Amygdala (tissue), 56 donors: ENCODE data around the gene TMEM218.
"Not testable (repeated sequence)": the region's sequence is repeated elsewhere in the genome, so short reads cannot be mapped to it uniquely, and the experiment has no call there.

ENCODE experiments used
- DNase-seq, 56 donors: peaks; one replicate each; lab custom pipeline; 2025; lab: John Stamatoyannopoulos, UW

The TMEM218 gene

DNA sequence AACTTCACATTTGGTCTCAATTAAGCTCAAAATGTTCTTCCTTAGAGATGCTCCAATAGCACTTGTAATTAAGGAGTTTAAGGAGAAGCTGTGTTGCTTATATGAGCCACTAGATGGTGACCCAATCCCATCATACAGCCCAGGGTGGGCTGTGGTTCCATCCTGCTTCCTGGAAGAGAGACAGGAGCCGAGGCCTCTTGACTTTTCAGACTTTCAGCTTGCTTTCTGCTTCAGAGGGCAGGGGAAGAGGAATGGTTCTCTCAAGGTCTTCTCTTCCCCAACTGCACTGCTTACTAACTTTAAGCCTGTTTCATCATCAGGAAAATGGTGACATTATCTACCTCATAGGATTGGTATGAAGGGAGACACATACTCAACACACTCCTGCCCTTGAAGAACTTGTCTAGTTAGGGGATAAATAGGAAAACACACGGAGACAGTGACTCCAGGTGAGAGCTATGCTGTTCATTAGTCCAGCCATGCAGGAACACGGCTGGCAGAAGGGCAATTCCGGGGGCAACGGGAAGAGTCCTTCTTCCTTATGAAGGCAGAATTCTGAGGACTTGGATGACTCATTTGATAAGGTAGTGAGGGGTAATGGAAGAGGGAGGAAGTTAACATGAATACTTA lies 20.1 kb downstream of the TMEM218 start:
- DNase-seq: peak in 11 of 56 donors; percentile 9 to 58 (median 17)

GRCh38 chr11:125090816-125091215 lies 20.6 kb downstream of the TMEM218 start:
- DNase-seq: no peak

- not testable (repeated sequence) for DNase-seq
Observed at GRCh38 chr11:125090151-125090550, 21.3 kb downstream of the TMEM218 start.

DNA sequence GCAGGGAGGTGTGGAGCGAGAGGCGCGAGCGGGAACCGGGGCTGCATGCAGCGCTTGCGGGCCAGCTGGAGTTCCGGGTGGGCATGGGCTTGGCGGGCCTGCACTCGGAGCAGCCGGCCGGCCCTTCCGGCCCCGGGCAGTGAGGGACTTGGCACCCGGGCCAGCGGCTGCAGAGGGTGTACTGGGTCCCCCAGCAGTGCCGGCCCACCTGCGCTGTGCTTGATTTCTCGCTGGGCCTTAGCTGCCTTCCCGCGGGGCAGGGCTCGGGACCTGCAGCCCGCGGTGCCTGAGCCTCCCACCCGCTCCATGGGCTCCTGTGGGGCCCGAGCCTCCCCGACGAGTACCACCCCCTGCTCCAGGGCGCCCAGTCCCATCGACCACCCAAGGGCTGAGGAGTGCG lies 21.9 kb downstream of the TMEM218 start:
- not testable (repeated sequence) for DNase-seq

DNA sequence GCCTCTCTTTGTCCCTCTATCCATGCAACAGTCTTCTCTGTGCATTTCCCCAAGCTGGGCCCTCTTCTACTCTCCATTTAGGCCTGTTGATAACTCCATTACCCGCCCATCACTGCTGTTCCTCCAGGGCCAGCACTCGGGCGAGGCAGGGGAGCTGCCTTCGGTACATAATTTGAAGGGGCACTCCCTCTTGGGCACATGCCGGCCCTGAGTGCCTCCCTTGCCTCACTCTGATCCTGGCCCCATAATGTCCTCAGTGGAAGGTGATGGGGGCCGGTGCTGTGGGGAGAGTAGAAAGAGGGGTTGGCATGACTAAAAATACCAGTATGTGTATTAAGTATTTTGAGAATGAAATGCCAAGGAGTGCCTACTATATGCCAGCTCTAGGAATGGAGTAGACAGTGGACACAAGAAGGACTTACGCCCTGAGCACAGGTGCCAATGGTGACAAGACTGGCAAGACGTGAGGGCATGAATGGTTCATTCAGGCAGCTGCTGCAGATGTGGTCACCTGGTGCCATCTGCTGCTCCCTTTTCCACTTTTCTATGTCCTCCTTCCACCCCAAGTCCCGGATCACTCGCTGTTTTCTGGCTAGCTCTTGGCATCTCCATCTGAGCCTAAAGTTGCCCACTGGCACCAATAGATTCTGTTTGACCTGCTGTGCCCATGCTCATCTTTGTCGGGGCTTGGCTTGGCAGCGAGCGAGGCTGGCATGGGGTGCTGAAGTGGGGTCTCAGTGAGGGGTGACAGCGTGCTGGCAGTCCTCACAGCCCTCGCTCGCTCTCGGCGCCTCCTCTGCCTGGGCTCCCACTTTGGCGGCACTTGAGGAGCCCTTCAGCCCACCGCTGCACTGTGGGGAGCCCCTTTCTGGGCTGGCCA lies 22.6 kb downstream of the TMEM218 start:
- no peak for DNase-seq

- DNase-seq: no peak
Observed at GRCh38 chr11:125088123-125088522, 23.3 kb downstream of the TMEM218 start.

GRCh38 chr11:125086633-125087296 lies 24.7 kb downstream of the TMEM218 start:
- DNase-seq: no peak

DNA sequence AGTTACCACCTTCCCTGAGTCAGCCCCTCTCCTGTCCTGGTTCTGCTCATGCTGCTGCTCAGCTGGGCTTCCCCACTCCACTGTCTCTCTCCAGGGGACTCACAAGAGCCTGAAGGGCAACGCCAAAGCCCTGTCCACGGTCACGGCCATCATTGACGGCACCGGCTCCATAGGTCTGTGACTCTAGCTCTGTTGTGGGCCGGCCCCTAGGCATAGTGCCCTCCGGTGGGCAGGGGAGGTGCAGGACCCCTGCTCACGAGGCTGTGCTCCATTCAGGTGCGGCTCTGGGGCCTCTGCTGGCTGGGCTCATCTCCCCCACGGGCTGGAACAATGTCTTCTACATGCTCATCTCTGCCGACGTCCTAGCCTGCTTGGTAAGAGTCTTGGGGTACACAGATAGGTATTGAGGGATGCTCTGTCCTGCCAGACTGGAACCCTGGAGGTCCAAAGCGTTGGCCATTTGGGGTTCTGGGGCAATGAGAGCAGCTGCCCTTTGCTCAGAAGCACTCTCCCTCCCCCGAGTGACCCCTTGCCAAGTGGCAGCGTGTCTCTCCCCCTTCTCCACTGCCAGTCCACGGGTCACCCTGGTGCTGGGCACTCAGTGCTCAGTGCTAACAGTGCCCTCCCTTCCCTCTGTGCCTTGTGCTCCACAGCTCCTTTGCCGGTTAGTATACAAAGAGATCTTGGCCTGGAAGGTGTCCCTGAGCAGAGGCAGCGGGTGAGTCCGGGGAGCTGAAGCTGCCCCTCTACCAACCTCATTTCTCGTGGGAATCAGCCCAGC lies 25.9 kb downstream of the TMEM218 start:
- DNase-seq: no peak

DNA sequence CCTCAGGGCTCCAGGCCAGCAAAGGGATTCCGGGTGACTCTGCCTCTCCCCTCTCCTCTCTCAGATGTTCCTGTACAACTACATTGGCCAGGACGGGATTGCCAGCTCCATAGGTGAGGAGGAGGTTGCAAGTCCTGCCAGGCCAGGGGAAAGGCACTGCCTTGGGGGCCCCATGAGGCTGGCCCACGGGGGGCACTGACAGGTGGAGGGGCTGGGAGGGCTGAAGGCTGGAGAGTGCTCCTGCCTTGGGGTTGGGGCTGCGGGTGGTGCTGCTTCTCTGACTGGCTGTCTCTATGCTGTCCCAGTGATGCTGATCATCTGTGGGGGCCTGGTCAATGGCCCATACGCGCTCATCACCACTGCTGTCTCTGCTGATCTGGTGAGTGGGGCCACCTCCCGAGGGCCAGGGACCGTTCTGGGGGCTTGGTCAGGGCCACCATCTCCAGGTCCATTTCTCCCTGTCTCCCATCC lies 26.6 kb downstream of the TMEM218 start:
- no peak for DNase-seq

DNA sequence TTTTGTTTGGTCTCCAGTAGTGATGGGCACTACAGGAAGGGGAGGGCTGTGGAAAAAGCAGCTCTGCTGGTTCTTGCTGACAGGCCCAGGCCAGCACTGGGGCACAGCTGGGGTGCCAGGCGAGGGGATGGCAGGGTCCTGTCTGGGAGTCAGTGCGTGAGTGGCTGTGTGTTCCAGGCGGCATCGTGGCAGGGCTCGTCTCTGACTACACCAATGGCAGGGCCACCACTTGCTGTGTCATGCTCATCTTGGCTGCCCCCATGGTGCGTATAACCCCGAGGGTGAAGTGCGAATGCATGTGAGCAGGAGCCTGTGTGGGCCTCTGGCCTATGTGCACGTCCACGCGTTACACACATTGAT lies 27.4 kb downstream of the TMEM218 start:
- no peak for DNase-seq

DNA sequence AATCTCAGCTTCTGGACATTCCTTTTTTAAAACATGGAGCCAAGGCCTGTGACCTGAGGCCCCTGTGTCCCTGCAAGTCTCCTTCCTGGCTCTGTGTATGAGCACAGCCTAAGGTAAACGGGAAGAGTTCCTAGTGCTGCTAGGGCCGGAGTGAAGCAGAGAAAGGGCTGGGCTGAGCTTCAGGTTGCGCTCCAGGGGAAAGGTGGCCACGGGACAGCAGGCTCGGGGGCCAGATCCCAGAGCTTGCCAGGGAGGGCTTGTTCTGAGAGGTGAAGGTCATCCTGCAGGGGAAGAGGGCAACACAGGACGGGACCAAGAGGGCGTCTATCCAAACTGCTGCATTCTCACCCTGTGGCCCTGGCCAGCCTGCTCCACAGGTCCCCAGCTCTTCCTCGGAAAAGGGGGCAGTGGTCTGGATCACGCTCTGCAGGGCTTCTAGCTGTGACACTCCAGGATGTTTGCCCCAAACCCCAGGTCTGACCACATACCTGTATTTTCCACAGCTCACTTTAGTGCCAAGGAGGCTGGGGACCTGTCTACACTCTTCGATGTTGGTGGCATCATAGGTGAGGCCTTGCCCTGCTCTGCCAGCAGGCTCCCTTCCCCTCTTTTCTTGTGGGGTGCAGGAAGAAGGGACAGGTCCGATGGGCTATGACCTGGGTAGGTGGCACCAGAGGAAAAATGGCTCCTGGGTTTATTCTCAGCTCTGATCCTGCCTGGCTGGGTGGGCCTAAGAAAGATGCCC lies 27.9 kb downstream of the TMEM218 start:
- no peak for DNase-seq

DNA sequence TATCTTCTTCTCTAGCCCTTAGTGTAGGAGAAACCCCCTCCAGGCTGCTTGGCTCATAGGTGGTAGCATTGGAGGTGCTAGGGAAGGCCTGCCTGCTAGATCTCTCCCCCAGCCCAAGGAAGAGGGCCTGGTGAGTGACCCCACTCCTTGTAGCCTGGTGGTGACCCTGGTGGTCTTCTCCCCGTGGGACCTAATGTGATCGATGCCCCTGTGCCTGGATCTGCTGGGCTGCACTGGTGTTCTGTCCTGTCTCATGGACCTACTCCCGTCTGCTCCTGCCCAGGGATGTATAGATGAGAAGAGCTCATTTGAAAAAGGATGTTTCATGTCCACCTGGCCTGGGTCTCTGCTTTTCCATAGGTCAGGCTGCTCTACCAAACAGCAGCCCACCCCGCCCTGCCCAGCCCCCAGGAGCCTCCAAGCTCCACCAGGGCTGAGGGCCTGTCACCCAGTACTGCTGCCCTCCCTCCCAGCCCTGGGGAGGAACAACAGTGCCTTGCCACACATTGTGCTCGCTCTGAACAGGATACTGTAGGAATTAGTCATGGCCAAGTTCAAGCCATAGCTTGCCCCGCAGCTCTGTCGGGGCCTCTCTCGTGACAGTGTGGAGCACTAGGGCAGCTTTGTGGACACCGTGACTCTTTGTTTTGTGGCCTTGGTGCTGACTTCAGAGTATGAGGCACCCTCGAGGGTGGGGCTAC lies 28.7 kb downstream of the TMEM218 start:
- no peak for DNase-seq

DNA sequence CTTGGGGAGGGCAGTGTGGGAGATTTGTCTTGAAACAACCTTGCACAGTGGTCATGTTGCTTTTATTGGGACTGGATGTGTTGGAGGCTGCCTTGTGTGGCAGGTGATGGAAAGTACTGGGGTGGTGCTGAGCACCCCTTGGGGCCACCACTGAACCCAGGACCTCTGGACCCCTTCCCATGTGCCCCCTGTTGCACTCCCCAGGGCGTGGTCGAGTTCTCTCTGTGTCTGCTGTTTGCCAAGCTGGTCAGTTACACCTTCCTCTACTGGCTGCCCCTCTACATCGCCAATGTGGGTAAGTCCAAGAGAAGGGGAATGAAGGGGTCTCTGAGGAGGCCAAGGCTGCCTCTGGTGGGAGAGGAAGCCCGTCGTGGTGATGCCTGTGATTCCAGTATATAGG lies 29.4 kb downstream of the TMEM218 start:
- DNase-seq: no peak

DNA sequence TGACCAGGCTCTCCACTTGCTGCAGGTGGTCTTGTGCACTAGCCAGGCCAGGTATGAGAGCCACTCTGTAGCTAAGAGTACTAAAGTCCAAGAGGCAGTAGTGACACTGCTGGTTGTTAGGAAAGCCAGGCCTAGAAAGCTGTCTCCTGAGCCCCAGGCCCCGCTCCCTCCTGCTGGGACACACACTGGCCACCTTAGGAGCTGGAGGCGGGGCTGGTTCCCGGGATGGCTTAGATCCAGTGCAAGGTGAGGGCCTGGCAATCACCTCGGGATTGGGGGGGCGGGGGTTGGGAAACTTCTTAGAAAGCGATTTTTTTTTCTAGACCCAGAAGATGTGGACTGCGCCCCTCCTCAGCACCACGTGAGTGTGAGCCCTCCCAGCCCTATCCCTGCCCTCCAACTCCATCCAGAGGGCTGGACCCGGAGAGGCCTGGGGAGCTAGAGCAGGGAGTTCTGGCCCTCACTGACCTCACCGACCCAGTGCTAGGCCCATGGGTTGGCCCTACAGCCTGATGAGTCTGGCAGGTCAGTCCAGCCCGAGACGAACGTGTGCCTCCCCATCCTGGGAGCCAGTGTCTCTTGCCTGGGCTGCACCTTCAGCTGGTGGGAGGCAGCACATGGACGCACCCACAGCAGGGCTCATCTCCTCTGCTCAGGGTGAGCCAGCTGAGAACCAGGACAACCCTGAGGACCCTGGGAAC lies 30.2 kb downstream of the TMEM218 start:
- no peak for DNase-seq

DNA sequence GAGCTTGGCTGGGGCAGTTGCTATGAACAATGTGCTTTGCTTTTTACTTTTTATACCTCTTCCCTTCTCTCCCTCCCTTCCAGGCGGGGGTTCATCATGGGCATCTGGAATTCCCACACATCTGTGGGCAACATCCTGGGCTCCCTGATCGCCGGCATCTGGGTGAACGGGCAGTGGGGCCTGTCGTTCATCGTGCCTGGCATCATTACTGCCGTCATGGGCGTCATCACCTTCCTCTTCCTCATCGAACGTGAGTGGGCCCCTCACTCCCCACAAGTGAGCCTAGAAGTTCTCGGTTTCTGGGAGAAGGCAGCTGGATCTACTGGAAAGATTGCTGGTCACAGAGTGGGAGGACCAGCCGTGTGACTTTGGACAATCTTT lies 30.9 kb downstream of the TMEM218 start:
- DNase-seq: no peak

- DNase-seq: no peak
Observed at GRCh38 chr11:125079878-125080530, 31.4 kb downstream of the TMEM218 start.

- no peak for DNase-seq
Observed at GRCh38 chr11:125079151-125079877, 32.1 kb downstream of the TMEM218 start.
